ENCODE data around the gene ZNHIT2. TPM values are rescaled to one million over a fixed set of nuclear protein-coding genes. Genes with fewer than 3 reads are reported as not detected.
A peak's percentile ranks its signal among the peaks of the same experiment; 100 is the strongest.

Gene ZNHIT2
- total and polyA plus RNA-seq, 2 of the 13 experiments (the other 11 are each of a cell fraction or from before 2014, with no cell fraction given) = 1.1 to 6.5 TPM

- no peak for TF ChIP-seq ZBTB39 (CRISPR knock-in tag; IDR thresholded peaks at IDR 0.05)
- TF ChIP-seq ZMYM4 (CRISPR knock-in tag; IDR thresholded peaks at IDR 0.05) = 0 out of 2 replicates have a peak, but pooled peaks have one; percentile 40
- TF ChIP-seq FOXO1 (CRISPR knock-in tag; IDR thresholded peaks at IDR 0.05) = 0 out of 2 replicates have a peak, but pooled peaks have one; percentile 25
- TF ChIP-seq GPBP1L1 (CRISPR knock-in tag; IDR thresholded peaks at IDR 0.05) = no peak
- no peak for TF ChIP-seq ISX (CRISPR knock-in tag; conservative IDR thresholded peaks at IDR 0.05)
- TF ChIP-seq UBTF (CRISPR knock-in tag; IDR thresholded peaks at IDR 0.05) = no peak
- no peak for TF ChIP-seq ZNF784 (CRISPR knock-in tag; IDR thresholded peaks at IDR 0.05; ENCODE audit: borderline replicate concordance)
- no peak for TF ChIP-seq SMARCE1 (IDR thresholded peaks at IDR 0.05; ENCODE audit: borderline replicate concordance)
- no peak for TF ChIP-seq ZNF841 (CRISPR knock-in tag; IDR thresholded peaks at IDR 0.05; ENCODE audit: borderline replicate concordance)
- no peak for TF ChIP-seq KDM4B (CRISPR knock-in tag; IDR thresholded peaks at IDR 0.05)
- TF ChIP-seq ZNF639 (CRISPR knock-in tag; conservative IDR thresholded peaks at IDR 0.05) = peak; percentile 59; the same call in 1 of the 2 replicates
- TF ChIP-seq CSRNP1 (CRISPR knock-in tag; IDR thresholded peaks at IDR 0.05) = no peak; the same call in 1 of the 2 replicates
Measured at GRCh38 chr11:65165410-65166317, 48.2 kb upstream of the ZNHIT2 start (continued).
